Ovary (tissue), 3 donors: ENCODE data around the gene WNT8B.

Experiments used
- CTCF ChIP-seq, 3 donors: fragments of 450-650 bp in 2 of 3; fragments of 200-600 bp in 1 of 3; IDR thresholded peaks; one replicate each; pipeline versions ENCODE4 v1.5.1 to v1.8.0; 2016 to 2022; ENCODE audit warnings: antibody characterized with exemption in 3 of 3, mild to moderate bottlenecking in 1 of 3
- POLR2A ChIP-seq: fragments of 450-650 bp; IDR thresholded peaks from one replicate; pipeline ENCODE4 v1.6.1; 2017; ENCODE audit warnings: antibody characterized with exemption, mild to moderate bottlenecking, moderate library complexity
- donor health status: DM: no; HTN: no; CAD: no.

GRCh38 chr10:100482181-100482833 lies 19.5 kb downstream of the WNT8B start:
- no peak for TF ChIP-seq POLR2A
- TF ChIP-seq CTCF (IDR thresholded peaks at IDR 0.05): peak; percentile 41 to 50 (median 49)
